HCEC 1CT (cell line): ENCODE data around the gene SPINK1.
"Not testable (repeated sequence)": the region's sequence is repeated elsewhere in the genome, so short reads cannot be mapped to it uniquely, and the experiment has no call there.

Source experiments
- DNase-seq: peaks from one replicate; pipeline ENCODE4 v3.0.0-alpha.2; 2017

The SPINK1 gene, protein sequence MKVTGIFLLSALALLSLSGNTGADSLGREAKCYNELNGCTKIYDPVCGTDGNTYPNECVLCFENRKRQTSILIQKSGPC

DNA sequence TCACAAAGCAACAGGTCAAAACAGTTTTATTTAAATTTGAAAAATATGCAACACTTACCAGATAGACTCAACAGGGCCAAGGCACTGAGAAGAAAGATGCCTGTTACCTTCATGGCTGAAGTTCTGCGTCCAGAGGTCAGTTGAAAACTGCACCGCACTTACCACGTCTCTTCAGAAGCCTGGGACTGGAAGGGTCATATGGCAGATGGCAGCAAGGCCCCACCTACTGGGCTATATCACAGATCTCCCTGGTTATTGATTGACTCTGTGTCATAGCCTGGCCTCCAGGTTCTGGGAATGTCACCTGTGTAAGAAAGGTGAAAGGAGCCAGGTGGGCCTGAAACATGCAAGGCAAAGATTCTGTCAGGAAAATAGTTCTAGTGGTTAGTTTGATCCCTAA, at the start of gene SPINK1:
Gene SPINK1 (minus strand): TSS at position 207 of the 400 bp plus-strand sequence. CDS start 94 bp downstream, at position 113.
- no peak for DNase-seq

DNA sequence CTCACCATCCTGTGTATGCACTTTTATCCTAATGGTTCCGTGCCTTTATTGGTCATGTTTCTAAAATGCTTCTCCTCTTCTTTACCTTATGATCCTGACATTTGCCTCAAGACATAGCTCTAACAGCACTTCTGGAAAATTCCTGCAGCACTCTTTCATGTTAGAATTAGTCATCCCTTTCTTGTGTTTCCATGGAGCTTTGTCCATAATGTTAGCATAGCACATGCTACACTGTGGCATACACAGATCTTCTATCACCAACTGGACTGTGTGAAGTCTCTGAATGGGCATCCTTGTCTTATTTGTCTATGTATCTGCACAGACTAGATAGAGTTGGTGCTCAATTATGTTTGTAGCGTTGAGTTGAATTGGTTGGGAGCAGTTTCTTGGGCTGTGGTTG, 49.0 kb upstream of the SPINK1 start:
- no peak for DNase-seq

DNA sequence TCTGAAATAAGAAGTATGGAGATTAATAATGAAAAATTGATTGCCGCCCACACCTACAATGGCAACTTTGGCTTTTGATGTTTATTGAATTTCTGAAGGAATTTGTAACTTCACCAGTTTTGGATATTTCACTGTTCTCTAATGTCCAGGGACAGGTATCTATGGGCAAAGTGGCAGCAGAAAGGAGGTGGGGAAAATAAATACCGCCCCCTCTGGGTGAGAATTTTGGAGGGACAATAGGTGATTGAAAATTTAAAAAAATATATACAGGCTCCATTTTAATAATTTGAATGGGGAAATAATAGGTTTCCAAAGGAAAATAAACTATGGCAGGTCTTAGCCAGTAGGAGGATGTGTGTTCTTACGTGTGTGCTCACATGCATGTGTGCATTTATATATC, 48.3 kb upstream of the SPINK1 start:
- no peak for DNase-seq

DNA sequence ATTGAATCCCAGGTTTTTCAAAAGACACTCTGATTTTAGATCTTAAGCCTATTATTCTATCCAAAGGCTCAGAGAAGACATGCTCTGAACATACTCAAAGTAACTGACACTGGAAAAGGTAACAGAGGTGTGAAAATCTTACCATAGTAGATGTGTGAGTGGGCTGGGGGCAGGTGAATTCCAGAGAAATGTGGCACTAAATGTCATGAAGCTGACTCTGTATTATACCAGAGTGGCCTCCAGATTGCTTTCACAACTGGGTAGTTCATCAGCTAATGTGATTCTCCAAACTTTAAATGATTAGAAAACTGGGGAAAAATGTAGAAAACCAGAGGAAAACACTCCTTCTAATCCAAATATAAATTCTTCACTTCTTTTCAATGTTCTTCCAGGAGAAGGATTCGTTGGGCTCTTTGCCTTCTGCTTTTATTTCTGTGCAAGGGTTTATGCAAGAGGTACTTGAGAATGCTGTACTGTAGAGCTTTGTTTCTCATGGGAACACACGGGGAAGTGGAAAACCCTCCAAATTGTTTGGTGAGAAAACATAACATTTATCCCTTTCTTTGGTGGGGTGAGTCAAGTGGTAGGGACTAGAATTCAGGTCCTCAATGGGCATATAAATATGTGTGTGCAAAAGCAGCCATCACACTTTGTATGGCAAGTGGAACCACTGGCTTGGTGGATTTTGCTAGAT, 46.7 kb upstream of the SPINK1 start, which contains the start of gene SCGB3A2:
Gene SCGB3A2 (plus strand): TSS at position 646 of the 694 bp plus-strand sequence. CDS start 93 bp downstream, outside the sequence.
- DNase-seq = no peak

DNA sequence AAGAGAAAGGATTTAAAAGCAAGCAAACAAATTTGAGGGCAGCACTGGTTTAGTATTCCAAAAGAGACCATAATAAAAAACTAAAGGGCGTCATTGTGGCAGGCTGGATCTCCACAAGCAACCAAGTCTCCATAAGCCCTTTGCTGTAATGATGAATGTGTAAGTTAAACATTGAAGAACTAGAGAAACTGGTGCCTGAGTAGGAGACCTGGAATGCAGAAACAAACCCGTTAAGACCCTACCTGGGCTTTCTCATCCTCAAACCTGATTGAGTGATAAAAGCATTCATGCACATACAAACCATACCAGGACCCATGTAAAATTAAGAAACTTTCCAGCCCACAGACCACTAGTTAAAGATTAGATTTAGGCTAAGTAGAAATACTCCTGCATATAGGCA, 45.2 kb upstream of the SPINK1 start:
- DNase-seq = no peak

DNA sequence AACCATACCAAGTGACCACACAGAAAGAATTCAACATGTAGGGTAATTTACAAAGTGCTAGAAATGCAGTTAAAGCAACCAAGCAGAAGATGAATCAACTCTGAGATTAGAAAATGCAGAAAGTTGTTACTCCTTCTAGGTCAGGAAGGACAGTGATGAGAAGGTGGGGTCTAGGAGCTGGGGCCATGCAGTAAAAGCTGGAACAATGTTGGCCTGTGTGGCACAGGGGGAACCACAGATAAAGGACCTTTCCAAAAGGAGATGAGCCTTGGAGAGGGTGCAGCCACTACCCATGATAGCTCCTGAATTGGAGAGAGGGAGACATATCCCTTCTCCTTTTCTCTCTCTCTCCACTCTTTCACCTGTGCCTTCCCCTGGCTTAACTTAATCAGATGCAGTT, 44.7 kb upstream of the SPINK1 start:
- no peak for DNase-seq

DNA sequence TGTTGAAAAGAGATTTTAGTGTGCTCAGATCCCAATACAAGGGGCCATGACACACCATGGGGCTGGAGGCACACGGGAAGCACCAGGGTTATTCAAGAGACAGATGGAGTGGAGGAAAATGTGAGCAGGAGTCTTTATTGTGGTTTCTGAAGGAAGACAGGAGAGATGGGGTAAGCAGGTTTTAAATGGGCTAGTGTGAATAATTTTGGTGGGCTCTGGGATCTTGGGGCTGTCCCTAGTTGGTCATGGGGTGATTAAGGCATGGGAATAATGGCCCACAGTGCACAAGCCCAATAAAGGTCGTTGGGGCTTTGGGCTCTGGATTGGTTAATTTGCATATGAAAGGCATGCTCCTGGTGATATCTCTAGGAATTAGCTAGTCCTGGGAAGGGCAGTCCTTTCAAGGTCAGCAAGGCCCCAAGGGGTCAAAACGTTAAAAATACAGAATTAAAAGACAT, 43.5 kb upstream of the SPINK1 start:
- no peak for DNase-seq

DNA sequence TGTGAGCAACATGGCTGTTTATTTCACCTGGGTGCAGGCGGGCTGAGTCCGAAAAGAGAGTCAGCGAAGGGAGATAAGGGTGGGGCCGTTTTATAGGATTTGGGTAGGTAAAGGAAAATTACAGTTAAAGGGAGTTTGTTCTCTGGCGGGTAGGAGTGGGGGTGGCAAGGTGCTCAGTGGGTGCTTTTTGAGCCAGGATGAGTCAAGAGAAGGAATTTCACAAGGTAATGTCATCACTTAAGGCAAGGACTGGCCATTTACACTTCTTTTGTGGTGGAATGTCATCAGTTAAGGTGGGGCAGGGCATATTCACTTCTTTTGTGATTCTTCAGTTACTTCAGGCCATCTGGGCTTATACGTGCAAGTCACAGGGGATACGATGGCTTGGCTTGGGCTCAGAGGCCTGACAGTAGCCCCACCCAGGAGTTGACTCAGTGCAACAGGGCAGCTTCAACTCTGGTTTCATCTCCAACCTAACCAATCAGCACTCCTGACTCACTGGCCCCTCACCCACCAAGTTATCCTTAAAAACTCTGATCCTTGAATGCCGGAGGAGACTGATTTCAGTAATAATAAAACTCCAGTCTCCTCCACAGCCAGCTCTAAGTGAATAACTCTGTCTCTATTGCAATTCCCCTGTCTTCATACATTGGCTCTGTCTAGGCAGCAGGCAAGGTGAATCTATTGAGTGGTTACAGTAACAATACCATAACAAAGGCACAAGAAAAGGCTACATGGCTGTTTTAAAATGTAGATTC, 42.8 kb upstream of the SPINK1 start:
- DNase-seq = not testable (repeated sequence)

DNA sequence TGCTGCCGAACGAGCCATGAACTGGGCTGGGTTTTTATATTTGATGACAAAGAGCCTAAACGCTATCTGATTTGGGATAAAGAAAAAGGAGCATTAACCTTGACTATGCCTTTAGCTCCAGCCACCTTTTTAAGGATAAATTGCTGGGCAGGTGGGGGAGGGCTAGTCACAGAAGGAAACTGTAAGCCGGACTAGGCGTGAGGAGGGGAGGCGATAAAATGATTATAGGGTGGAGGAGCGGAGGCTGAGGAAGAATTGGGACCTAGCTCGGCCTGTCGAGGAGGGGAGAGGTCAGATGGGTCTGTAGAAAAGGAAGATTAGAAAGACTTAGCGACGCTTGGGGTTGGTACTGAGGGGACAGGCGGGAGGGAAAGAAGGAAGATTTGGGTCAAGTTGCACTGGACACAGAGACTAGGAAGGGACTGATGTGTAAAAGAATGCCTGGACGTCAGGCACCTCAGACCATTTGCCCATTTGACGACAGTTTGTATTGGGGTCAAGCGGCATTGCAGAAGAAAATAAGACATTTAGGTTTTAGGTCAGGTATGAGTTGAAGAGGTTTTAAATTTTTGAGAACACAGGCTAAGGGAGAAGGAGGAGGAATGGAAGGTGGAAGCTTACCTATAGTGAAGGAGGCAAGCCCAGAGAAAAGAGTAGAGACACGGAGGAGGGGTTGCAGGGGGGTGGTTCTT, 41.4 kb upstream of the SPINK1 start:
- DNase-seq = not testable (repeated sequence)

DNA sequence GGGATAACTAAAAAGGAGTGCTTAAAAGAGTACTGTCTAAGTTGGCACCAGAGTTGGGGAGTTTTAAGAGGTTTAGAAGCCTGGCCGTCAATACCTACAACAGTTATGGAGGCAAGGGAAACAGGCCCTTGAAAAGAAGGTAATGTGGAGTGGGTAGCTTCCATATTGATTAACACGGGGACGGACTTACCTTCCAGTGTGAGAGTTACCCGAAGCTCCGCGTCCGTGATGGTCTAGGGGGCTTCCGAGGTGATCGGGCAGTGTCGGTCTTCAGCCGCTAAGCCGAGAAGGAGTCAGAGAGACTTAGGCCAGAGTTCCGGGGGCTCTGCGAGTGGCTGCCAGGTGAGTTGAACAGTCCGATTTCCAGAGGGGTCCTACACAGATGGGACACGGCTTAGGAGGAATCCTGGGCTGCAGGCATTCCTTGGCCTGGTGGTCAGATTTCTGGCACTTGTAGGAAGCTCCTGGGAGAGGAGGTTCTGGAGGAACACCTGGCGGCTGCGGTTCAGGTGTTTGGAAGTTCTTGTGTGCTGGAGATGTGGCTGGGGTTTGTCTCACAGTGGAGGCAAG, 40.6 kb upstream of the SPINK1 start:
- DNase-seq = not testable (repeated sequence)

DNA sequence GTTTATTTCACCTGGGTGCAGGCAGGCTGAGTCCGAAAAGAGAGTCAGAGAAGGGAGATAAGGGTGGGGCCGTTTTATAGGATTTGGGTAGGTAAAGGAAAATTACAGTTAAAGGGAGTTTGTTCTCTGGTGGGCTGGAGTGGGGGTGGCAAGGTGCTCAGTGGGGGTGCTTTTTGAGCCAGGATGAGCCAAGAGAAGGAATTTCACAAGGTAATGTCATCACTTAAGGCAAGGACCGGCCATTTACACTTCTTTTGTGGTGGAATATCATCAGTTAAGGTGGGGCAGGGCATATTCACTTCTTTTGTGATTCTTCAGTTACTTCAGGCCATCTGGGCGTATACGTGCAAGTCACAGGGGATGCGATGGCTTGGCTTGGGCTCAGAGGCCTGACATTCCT, 38.4 kb upstream of the SPINK1 start:
- DNase-seq = not testable (repeated sequence)

DNA sequence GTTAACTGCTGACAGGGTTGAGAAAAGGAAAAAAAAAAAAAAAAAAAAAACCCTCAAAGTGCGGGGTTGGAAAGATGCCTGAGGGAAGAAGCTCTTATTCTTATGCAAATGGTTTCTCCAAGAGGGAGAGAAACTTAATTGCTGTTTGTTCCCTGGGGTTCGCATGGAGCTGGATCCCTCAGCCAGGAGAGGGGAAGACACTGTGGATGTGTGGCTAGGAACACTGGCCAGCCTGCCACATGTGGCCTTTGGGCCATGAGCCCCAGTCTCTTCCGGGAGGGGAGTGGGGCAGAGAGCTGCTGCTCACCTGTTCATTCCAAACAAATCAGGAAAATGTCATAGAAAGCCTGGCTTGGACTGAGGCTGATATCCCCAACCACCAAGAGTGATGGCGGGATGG, 37.6 kb upstream of the SPINK1 start:
- DNase-seq = no peak

DNA sequence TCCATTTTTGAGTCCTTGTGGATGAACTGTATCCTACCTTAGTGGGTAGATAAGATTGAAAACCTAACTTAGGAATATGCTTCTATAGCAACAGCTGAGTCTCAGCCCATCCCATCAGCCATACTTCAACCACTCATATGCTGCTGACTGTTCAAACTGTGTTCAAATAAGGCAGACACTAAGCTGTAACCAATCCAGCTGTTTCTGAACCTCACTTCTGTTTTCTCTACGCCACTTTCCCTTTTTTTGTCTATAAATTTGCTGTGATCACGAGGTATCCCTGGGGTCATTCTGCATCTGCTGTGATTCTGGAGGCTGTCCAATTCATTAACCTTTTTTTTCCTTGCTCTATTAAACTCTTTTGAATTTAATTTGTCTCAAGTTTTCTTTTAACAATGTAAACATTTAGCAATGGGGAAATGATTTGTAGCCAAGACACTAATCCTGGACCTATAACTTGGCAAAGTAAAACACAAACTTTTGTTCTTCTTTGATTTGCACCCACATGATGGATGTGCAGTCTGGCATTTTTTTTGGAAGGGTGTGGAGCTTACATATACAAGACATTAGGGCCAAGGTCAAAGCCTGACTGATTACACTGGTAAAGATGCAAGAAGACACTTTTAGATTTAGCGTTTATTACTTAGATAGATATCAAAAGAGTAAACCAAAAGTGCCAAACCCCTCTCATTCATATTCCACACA, 32.1 kb upstream of the SPINK1 start:
- DNase-seq = no peak

DNA sequence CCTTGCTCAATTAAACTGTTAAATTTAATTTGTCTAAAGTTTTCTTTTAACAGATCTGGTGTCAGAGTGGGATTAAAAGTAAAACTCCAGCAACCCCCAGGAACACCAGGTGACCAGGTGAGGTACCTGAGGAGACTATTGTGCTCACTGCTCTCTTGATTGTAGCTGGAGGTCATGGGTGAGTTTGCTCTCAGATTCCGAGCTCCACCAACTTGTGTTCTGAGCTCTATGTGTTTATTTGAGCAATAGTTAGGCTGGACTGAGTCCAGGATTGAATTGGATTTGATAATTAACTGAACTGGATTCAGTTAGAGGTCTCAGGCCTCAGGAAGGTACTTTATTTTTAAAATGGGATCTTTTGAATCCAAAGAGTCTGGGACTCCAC, 29.2 kb upstream of the SPINK1 start:
- DNase-seq = no peak

DNA sequence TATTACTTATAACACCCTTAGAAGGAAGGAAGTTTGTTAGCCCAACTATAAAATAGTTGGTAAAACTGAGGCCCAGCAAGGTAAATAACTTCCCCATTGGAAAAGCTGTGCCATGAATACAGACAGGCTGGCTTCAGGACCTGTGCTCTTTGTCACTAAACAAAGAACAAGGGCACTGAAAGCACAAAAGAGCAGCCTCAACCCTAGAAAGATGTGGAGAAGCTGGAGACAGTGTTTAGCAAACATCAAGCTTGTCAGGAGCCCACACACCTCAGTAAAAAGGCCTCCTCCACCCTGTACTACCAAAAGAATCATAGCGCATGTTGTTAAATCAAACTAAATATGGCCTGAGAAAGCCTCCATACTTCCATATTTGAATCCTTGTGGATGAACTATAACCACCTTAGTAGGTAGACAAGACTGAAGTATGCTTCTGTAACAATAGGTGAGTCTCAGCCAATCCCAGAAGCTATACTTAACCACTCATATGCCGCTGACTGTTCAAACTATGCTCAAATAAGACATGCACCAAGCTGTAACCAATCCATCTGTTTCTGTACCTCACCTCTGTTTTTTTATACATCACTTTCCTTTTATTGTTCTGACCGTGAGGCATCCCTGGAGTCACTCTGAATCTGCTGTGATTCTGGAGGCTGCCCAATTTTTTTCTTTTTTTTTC, 28.6 kb upstream of the SPINK1 start:
- DNase-seq = no peak

DNA sequence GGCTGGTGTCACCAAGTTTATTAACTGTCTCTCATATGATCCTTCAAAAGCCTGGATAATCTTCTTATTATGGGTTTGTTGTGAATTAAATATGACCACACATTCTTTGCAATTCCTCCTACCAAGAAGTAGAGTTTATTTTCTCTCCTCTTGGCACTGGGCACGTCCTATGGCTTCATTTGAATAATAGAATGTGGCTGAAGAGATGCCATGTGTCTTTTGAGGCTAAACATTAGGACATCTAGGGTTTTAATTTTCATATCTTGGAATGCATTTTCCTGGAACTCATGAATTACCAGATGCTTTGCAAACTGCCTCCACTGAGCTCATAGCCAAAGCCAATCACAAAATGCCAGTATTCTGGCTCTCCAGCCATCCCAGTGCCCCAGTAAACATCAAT, 27.1 kb upstream of the SPINK1 start:
- DNase-seq = no peak

DNA sequence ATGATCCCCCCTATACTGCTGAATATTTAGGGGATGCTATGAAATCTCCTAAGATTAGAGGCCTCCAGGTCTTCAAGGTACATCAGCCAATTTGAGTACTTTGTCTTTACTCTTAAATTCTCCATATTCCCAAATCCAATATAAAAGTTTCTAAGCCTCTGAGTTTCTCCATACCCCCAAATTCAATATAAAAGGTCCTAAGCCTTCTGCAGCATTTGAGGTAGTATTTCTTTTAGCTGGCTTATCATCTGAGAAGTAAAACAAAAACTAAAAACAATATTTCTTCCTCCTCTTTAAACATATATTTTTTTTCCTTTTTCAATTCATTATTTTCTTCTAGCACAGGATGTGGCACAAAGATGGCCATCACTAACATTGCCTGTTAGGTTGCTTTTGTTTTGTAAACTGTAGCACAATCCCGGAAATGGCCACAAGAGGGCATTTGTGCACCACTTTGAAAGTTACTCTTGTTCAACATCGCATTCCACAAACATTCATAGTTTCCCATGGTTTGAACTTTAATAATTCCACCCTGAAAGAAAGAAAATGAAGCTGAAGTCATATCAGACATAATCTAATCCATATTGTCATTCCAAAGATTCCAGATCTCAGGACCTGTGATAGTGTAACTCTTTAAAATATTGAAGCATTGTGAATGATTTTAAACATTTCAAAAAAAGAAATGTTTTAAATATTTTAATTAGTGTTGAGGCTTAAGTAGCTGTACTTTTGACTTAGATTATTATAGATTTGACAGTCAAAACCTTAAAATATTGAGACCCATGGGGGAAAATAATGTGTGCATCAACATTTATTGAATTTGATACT, 26.0 kb upstream of the SPINK1 start:
- DNase-seq = peak; percentile 42

DNA sequence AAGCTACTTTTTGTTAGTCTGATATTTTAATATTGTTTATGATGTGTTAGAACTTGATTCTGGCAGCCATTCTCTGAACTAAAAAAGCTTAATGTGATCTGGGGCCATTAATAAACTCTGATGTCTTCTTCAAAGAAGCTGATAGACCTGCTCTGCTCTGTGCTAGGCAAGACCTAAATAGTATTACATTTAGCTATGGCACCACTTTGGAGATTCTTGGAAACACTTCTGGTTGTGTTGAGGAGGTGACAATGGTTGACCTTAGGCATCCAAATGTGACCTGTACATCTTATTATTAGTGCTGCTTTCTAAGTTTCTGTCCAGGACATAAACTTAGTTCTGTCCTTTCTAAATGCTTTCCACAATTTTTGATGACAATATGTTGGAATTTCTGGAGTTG, 25.3 kb upstream of the SPINK1 start:
- no peak for DNase-seq

DNA sequence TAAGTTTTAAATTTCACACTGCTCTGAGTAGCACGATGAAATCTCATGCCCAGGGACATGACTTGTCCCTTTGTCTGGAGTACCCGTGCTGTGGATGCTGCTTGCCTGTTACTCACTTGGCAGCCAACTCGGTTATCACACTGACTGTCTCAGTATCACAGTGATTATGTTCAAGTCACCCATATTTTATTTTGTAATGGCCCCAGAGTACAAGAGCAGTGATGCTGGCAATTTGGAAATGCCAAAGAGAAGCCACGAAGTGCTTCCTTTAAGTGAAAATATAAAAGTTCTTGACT, 24.3 kb upstream of the SPINK1 start:
- no peak for DNase-seq

DNA sequence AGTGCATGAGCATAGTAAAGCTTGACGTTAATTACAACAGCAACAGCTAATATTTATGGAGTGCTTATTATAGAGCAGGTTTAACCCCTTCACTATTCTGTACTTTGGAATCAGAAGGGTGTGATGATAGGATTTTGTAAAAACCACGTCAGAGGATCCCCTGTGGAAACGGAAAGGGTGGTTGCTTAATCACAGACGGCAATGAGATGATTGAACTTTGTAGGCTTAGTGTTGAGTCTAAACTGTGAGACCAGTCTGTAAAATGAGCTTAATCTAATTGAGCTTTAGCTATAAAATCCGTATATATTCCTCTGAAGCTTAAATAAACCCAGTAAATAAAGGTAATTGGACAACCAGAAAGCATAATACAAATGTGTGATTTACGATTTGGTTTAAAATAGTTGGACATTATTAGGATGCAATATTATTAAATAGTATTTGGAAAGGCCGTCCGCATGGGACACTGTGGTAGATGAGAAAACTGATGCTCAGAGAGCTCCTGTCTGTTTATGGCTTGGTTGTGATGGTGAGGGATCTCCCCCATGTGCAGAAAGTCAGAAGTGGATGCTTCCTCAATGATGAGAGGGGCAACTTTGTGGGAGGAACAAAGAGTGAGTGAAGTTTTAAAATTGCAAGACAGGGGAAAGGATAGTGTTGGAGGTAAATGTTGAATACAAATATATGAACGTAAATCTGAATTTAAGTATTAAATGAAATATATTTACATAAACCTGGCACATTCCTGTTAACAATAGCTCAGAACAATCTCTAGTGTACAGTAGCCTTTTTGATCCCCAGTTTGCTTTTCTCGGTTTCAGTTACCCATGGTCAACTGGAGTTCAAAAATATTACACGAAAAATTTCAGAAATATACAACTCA, 23.7 kb upstream of the SPINK1 start:
- no peak for DNase-seq
